ENCODE measurements around the gene HNRNPUL1.

Gene HNRNPUL1

DNA sequence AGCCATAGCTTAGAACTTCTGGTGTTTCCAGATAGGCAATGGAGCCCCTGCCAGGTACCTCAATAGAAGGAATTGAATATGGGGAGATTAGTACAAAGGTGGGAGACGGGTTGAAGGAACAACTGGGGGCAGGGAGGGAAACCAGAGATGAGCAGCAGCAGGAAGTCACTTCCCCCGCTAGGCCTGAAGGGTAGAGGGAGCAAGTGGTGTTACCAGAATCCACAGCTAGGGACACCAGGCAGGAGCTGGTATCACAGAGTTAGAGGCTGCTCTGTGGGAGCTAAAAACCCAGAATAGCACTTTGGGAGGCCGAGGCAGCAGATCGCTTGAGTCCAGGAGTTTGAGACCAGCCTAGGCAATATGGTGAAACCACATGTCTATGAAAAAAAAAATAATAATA, 15.3 kb upstream of the HNRNPUL1 start:
- Mint-ChIP-seq H3K4me1 (peaks cover 14% of the 10 kb centered on the region), H3K9me3 (no peaks in the 10 kb centered on the region), H3K27ac (no peak overlapping the region), H3K27me3 (ENCODE audit: low read depth, poor library complexity) (peaks cover 7% of the 10 kb centered on the region), H3K36me3 (ENCODE audit: low read depth) (peaks cover 70% of the 10 kb centered on the region), H3K4me3 (no peak overlapping the region)
- TF ChIP-seq, protein P1, sequence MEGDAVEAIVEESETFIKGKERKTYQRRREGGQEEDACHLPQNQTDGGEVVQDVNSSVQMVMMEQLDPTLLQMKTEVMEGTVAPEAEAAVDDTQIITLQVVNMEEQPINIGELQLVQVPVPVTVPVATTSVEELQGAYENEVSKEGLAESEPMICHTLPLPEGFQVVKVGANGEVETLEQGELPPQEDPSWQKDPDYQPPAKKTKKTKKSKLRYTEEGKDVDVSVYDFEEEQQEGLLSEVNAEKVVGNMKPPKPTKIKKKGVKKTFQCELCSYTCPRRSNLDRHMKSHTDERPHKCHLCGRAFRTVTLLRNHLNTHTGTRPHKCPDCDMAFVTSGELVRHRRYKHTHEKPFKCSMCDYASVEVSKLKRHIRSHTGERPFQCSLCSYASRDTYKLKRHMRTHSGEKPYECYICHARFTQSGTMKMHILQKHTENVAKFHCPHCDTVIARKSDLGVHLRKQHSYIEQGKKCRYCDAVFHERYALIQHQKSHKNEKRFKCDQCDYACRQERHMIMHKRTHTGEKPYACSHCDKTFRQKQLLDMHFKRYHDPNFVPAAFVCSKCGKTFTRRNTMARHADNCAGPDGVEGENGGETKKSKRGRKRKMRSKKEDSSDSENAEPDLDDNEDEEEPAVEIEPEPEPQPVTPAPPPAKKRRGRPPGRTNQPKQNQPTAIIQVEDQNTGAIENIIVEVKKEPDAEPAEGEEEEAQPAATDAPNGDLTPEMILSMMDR (IDR thresholded peaks at IDR 0.05): no peak
- DNase-seq: no peak

DNA sequence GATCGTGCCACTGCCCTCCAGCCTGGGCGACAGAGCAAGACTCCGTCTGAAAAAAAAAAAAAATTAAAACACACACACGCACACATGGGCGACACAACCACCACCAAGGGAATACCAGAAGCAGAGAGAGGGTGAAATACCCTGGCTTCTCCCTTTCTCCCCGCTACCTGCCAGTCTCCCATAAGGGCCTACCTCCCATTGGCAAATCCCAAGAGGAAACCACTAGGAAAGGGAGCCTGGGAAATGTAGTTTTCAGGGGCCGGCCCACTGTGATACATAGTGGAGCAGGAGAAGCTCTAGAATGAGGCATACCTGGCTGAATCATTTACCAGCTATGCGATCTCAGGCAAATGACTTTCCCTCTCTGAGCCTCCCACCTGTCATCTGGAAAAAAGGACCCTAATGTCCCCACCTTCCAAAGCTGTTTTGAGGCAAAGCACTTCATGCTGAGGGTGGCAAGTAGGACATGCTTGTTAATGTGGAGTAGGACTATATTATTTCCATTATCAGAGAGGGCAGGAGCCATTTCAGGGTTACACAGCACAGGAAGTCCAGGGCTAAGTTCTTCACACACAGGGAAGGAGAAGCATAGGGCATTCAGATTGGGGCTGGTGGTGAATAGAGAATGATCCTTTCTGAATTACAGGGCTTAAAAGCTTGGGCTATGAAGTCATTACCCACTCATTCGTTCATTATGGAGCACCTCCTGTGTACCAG, 14.3 kb upstream of the HNRNPUL1 start:
- Mint-ChIP-seq H3K27me3 (ENCODE audit: low read depth, poor library complexity) (peaks cover 7% of the 10 kb centered on the region), H3K9me3 (no peaks in the 10 kb centered on the region), H3K4me3 (no peak overlapping the region), H3K4me1 (peaks cover 14% of the 10 kb centered on the region), H3K36me3 (ENCODE audit: low read depth) (peaks cover 67% of the 10 kb centered on the region), H3K27ac (no peak overlapping the region)
- TF ChIP-seq, protein P1 (IDR thresholded peaks at IDR 0.05): no peak
- no peak for DNase-seq

DNA sequence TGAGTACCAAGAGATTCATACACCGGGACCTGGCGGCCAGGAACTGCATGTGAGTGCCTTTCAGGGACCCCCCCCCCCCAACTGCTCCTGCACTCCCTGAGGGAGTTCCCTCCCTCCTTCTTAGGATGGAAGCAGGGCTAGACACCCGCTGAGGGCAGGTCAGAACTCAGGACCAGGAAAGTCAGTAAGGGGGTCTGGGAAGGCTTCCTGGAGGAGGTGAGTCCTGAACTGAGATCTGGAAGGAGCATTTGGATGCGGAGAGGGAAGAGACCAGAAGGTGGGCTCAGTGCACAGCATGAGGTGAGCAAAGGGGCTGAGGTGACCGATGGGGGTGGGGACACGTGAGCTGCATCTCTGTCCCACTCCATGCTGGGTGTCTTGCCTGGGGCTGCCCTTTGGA, 10.5 kb upstream of the HNRNPUL1 start:
- DNase-seq: no peak
- TF ChIP-seq, protein P1 (IDR thresholded peaks at IDR 0.05): no peak
- Mint-ChIP-seq H3K27me3 (ENCODE audit: low read depth, poor library complexity) (no peaks in the 10 kb centered on the region), H3K4me1 (peaks cover 14% of the 10 kb centered on the region), H3K36me3 (ENCODE audit: low read depth) (peaks cover 60% of the 10 kb centered on the region), H3K9me3 (no peaks in the 10 kb centered on the region), H3K27ac (no peak overlapping the region), H3K4me3 (no peak overlapping the region)

DNA sequence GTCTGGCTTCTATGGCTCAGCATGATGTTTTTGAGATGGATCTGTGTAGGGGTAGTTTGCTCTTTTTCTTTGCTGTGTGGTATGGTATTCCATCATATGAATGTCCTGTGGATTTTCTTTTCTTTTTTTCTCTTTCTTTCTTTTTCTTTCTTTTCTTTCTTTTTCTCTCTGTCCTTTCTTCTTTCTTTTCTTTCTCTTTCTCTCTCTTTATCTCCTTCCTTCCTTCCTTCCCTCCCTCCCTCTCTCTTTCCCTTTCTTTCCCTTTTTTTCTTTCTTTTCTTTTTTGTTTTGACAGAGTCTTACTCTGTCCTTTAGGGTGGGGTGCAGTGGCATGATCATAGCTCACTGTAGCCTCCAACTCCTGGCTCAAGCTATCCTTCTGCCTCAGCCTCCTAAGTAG, 9.0 kb upstream of the HNRNPUL1 start:
- H3K27me3 Mint-ChIP-seq (ENCODE audit: low read depth, poor library complexity): no peaks in the 10 kb centered on the region
- peaks cover 14% of the 10 kb centered on the region for H3K4me1 Mint-ChIP-seq
- no peaks in the 10 kb centered on the region for H3K9me3 Mint-ChIP-seq
- TF ChIP-seq, protein P1 (IDR thresholded peaks at IDR 0.05): no peak
- peak overlapping the region; percentile 27 for H3K27ac Mint-ChIP-seq
- no peak overlapping the region for H3K4me3 Mint-ChIP-seq
- no peak for DNase-seq
- H3K36me3 Mint-ChIP-seq (ENCODE audit: low read depth): peaks cover 60% of the 10 kb centered on the region

DNA sequence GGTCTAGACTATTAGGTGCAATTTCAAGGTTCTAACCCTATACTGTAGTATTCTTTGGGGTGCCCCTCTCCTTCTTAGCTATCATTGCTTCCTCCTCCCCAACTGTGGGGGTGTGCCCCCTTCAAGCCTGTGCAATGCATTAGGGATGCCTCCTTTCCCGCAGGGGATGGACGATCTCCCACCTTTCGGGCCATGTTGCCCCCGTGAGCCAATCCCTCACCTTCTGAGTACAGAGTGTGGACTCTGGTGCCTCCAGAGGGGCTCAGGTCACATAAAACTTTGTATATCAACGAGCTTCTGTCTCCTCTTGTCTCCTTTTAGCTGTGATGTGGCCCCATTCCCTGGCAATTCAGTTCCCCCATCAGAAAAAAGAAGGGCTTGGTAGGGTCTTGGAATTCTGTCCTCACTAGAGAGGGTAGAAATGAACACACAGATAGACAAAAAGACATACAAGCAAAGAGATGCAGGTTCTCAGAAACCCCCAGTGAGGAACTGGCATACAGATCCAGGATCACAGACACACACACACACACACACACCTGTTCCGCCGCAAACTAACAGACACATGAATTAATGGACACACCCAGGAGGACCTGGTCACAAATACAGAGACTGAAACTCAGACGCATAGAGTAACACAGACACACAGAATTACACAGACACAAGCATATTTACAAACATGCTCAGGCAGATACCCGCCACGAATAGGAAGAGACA, 2.5 kb upstream of the HNRNPUL1 start:
- Mint-ChIP-seq H3K27me3 (ENCODE audit: low read depth, poor library complexity) (peaks cover 6% of the 10 kb centered on the region), H3K4me1 (peaks cover 21% of the 10 kb centered on the region), H3K9me3 (no peaks in the 10 kb centered on the region), H3K27ac (peak overlapping the region; percentile 100), H3K36me3 (ENCODE audit: low read depth) (peaks cover 32% of the 10 kb centered on the region), H3K4me3 (peak overlapping the region; percentile 100)
- TF ChIP-seq, protein P1 (IDR thresholded peaks at IDR 0.05): no peak
- no peak for DNase-seq

Measured in nephron progenitor cell (in vitro differentiated cells).